ENCODE measurements around the gene CREB3L4.

Gene CREB3L4

GRCh38 chr1:153940756-153941155 lies 26.9 kb upstream of the CREB3L4 start:
- TF ChIP-seq CTCF (IDR thresholded peaks at IDR 0.05; ENCODE audit: low read depth, low read length) (no peak), EZH2phosphoT487 (IDR thresholded peaks at IDR 0.05; ENCODE audit: low read depth) (no peak)

GRCh38 chr1:153941826-153942725 lies 25.6 kb upstream of the CREB3L4 start:
- no peak for TF ChIP-seq CTCF (IDR thresholded peaks at IDR 0.05; ENCODE audit: low read depth, low read length)
- no peak for TF ChIP-seq EZH2phosphoT487 (IDR thresholded peaks at IDR 0.05; ENCODE audit: low read depth)
- no peaks in the 10 kb centered on the region for H4K20me1 ChIP-seq (ENCODE audit: insufficient read depth, low read length)
- no peak overlapping the region for H2AFZ ChIP-seq (ENCODE audit: low read depth, low read length)
- H3K36me3 ChIP-seq (replicated peaks; ENCODE audit: low read depth, low read length) = peaks cover 66% of the 10 kb centered on the region
- no peaks in the 10 kb centered on the region for H3K27me3 ChIP-seq (ENCODE audit: low read depth, low read length)
- H3K4me3 ChIP-seq (ENCODE audit: low read length) = no peak overlapping the region
- no peak overlapping the region for H3K27ac ChIP-seq (ENCODE audit: low read length)
- H3K4me2 ChIP-seq (ENCODE audit: low read length) = no peak overlapping the region
- no peaks in the 10 kb centered on the region for H3K9me3 ChIP-seq (ENCODE audit: insufficient read depth, low read length)
- H3K4me1 ChIP-seq (ENCODE audit: low read length) = peaks cover 23% of the 10 kb centered on the region
- peaks cover 32% of the 10 kb centered on the region for H3K79me2 ChIP-seq (ENCODE audit: low read length)
- no peak overlapping the region for H3K9ac ChIP-seq (ENCODE audit: low read length)

More at GRCh38 chr1:153940756-153941155, 26.9 kb upstream of the CREB3L4 start:
- H3K4me2 ChIP-seq (ENCODE audit: low read length) = no peak overlapping the region
- peaks cover 18% of the 10 kb centered on the region for H3K4me1 ChIP-seq (ENCODE audit: low read length)
- no peak overlapping the region for H3K4me3 ChIP-seq (ENCODE audit: low read length)
- H4K20me1 ChIP-seq (ENCODE audit: insufficient read depth, low read length) = no peaks in the 10 kb centered on the region
- no peaks in the 10 kb centered on the region for H3K27me3 ChIP-seq (ENCODE audit: low read depth, low read length)
- peaks cover 76% of the 10 kb centered on the region for H3K36me3 ChIP-seq (replicated peaks; ENCODE audit: low read depth, low read length)
- no peak overlapping the region for H3K27ac ChIP-seq (ENCODE audit: low read length)
- no peaks in the 10 kb centered on the region for H3K9me3 ChIP-seq (ENCODE audit: insufficient read depth, low read length)
- H3K79me2 ChIP-seq (ENCODE audit: low read length) = peaks cover 32% of the 10 kb centered on the region
- H2AFZ ChIP-seq (ENCODE audit: low read depth, low read length) = no peak overlapping the region
- H3K9ac ChIP-seq (ENCODE audit: low read length) = no peak overlapping the region

- H3K27ac ChIP-seq (ENCODE audit: low read length) = no peak overlapping the region
- peaks cover 32% of the 10 kb centered on the region for H3K4me1 ChIP-seq (ENCODE audit: low read length)
- H3K4me3 ChIP-seq (ENCODE audit: low read length) = no peak overlapping the region
- H3K9ac ChIP-seq (ENCODE audit: low read length) = no peak overlapping the region
- no peaks in the 10 kb centered on the region for H3K9me3 ChIP-seq (ENCODE audit: insufficient read depth, low read length)
- no peak overlapping the region for H3K4me2 ChIP-seq (ENCODE audit: low read length)
- TF ChIP-seq CTCF (IDR thresholded peaks at IDR 0.05; ENCODE audit: low read depth, low read length) = no peak
- TF ChIP-seq EZH2phosphoT487 (IDR thresholded peaks at IDR 0.05; ENCODE audit: low read depth) = no peak
- peaks cover 63% of the 10 kb centered on the region for H3K36me3 ChIP-seq (replicated peaks; ENCODE audit: low read depth, low read length)
- H3K27me3 ChIP-seq (ENCODE audit: low read depth, low read length) = no peaks in the 10 kb centered on the region
- H4K20me1 ChIP-seq (ENCODE audit: insufficient read depth, low read length) = no peaks in the 10 kb centered on the region
- H3K79me2 ChIP-seq (ENCODE audit: low read length) = peaks cover 32% of the 10 kb centered on the region
- H2AFZ ChIP-seq (ENCODE audit: low read depth, low read length) = no peak overlapping the region
These were observed 24.7 kb upstream of the CREB3L4 start for GRCh38 chr1:153942766-153943549.

Data from OCI-LY3 (cell line).